SH-SY5Y (cell line): ENCODE data around the gene FBP2.

Source experiments
- GATA2 ChIP-seq: IDR thresholded peaks from 2 replicates; pipeline ENCODE4 v1.6.1; 2011; ENCODE audit warnings: mild to moderate bottlenecking, low read depth, low read length
- GATA3 ChIP-seq: IDR thresholded peaks from 2 replicates; pipeline ENCODE4 v1.6.1; 2011; ENCODE audit warnings: low read depth, mild to moderate bottlenecking, low read length, moderate library complexity

GRCh38 chr9:94624629-94625028 lies 31.0 kb upstream of the FBP2 start:
- TF ChIP-seq GATA2 (no peak), GATA3 (no peak)
